Tibial artery (tissue), 4 donors: ENCODE measurements around the gene MSANTD1.

Source experiments
- DNase-seq, 2 donors: peaks; one replicate each; pipeline ENCODE4 v3.0.0-alpha.2; 2019
- H3K27ac ChIP-seq, 2 donors: fragments of 200-600 bp; sonication (generic) in 1 of 2; 1 replicate in 1 of 2; 2 replicates in 1 of 2; pipeline ENCODE4 v1.5.1; 2018 to 2019; ENCODE audit warnings: mild to moderate bottlenecking in 1 of 2
- H3K27me3 ChIP-seq, 2 donors: fragments of 200-600 bp; sonication (generic) in 1 of 2; one replicate each; pipeline versions ENCODE4 v1.5.1 to v1.6.0; 2016 to 2019
- H3K36me3 ChIP-seq, 3 donors: fragments of 200-600 bp; sonication (generic) in 2 of 3; one replicate each; pipeline ENCODE4 v1.5.1; 2016 to 2019; ENCODE audit warnings: mild to moderate bottlenecking in 2 of 3
- H3K4me1 ChIP-seq, 4 donors: fragments of 200-600 bp; sonication (generic) in 2 of 4; 1 replicate in 3 of 4; 2 replicates in 1 of 4; pipeline ENCODE4 v1.5.1; 2016 to 2019
- H3K4me3 ChIP-seq, 2 donors: fragments of 200-600 bp; sonication (generic) in 1 of 2; 1 replicate in 1 of 2; 2 replicates in 1 of 2; pipeline ENCODE4 v1.5.1; 2018 to 2019; ENCODE audit warnings: mild to moderate bottlenecking in 2 of 2
- H3K9me3 ChIP-seq, 3 donors: fragments of 200-600 bp; sonication (generic) in 1 of 3; one replicate each; pipeline ENCODE4 v1.5.1; 2016 to 2019
- intact Hi-C: fragments of 100-400 bp; cut with DNase I; formaldehyde crosslinking; loops from one replicate; pipeline ENCODE4 v1.15.0; 2023; ENCODE audit warnings: low total_unique reads
- TF ChIP-seq, protein P1 (sequence below), 2 experiments: fragments of 200-600 bp in 1 of 2; fragments of 450-650 bp in 1 of 2; IDR thresholded peaks; one replicate each; pipeline ENCODE4 v1.5.1; 2017 to 2019; ENCODE audit warnings: antibody characterized with exemption in 2 of 2, mild to moderate bottlenecking in 1 of 2, moderate library complexity in 1 of 2

MSANTD1 gene

DNA sequence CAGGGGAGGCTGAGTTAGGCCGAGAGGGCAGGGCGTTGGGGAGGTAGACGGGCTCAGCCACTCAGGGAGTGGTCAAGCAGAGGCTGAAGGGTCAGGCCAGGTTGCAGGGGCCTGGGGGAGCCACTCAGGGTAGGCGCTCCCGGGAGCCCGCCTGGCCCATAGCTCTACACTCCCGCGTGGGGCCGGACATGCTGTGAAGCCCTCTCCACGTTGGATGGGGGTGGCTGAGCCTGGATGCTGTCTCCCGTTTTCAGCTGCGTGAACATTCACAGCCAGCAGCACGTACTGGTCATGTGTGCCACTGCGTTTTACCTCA is 14.0 kb upstream of the MSANTD1 start:
- no peaks in the 10 kb centered on the region for H3K9me3 ChIP-seq
- DNase-seq, result no peak
- no peak overlapping the region for H3K27ac ChIP-seq
- no peaks in the 10 kb centered on the region for H3K4me1 ChIP-seq
- H3K36me3 ChIP-seq, result peaks cover 81 to 99% (median 98%) of the 10 kb centered on the region in 3 donors
- intact Hi-C loops, result no loop called here
- TF ChIP-seq, protein P1, sequence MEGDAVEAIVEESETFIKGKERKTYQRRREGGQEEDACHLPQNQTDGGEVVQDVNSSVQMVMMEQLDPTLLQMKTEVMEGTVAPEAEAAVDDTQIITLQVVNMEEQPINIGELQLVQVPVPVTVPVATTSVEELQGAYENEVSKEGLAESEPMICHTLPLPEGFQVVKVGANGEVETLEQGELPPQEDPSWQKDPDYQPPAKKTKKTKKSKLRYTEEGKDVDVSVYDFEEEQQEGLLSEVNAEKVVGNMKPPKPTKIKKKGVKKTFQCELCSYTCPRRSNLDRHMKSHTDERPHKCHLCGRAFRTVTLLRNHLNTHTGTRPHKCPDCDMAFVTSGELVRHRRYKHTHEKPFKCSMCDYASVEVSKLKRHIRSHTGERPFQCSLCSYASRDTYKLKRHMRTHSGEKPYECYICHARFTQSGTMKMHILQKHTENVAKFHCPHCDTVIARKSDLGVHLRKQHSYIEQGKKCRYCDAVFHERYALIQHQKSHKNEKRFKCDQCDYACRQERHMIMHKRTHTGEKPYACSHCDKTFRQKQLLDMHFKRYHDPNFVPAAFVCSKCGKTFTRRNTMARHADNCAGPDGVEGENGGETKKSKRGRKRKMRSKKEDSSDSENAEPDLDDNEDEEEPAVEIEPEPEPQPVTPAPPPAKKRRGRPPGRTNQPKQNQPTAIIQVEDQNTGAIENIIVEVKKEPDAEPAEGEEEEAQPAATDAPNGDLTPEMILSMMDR (IDR thresholded peaks at IDR 0.05), result no peak
- H3K4me3 ChIP-seq, result no peak overlapping the region
- H3K27me3 ChIP-seq, result no peaks in the 10 kb centered on the region

DNA sequence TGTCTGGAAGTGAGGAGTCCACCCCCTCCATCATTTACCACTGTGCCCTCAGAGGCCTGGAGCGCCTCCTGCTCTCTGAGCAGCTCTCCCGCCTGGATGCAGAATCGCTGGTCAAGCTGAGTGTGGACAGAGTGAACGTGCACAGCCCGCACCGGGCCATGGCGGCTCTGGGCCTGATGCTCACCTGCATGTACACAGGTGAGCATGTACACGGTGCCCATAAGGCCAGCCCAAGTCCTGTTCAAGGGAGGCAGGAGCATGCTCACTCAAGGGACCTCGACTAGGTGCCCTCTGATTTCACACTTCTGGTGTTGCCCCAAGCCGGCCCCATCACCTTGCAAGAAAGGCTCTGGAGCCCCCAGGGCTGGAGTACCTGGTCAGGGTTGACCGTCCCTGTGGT is 13.4 kb upstream of the MSANTD1 start:
- DNase-seq, result no peak
- intact Hi-C loops, result no loop called here
- no peaks in the 10 kb centered on the region for H3K4me1 ChIP-seq
- no peaks in the 10 kb centered on the region for H3K9me3 ChIP-seq
- TF ChIP-seq, protein P1 (IDR thresholded peaks at IDR 0.05), result no peak
- H3K27ac ChIP-seq, result no peak overlapping the region
- peaks cover 80 to 99% (median 98%) of the 10 kb centered on the region in 3 donors for H3K36me3 ChIP-seq
- no peak overlapping the region for H3K4me3 ChIP-seq
- no peaks in the 10 kb centered on the region for H3K27me3 ChIP-seq

DNA sequence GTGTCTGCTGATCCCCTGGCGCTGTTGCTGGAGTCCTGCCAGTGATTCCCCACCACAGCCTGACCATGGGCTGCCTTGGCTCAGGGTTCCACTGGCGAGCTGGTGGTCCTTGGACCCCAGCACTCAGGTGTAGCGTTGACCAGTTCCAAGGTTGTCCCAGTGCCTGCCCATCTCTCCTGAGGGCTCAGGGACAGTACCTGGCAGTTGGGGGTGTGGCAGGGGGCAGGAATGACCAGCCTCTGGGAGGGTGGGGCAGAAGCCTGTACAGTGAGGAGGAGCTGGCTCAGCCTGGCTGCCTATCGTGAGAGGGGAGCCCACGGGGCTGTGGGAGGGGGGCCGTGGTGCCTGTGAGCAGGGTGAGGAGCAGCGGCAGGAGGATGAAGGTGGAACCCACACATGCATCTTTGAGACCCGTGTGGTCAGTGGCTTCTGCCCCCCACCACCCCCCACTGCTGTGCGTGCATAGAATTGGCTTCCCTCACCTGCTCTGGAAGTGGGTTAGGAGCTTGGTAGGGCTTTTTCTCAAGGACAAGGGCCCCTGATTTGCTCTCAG is 12.6 kb upstream of the MSANTD1 start:
- Histone ChIP-seq H3K27ac (no peak overlapping the region), H3K27me3 (no peaks in the 10 kb centered on the region), H3K9me3 (no peaks in the 10 kb centered on the region), H3K4me3 (no peak overlapping the region), H3K4me1 (no peaks in the 10 kb centered on the region), H3K36me3 (peaks cover 72 to 99% (median 92%) of the 10 kb centered on the region in 3 donors)
- TF ChIP-seq, protein P1 (IDR thresholded peaks at IDR 0.05), result no peak
- no peak for DNase-seq
- intact Hi-C loops, result no loop called here

DNA sequence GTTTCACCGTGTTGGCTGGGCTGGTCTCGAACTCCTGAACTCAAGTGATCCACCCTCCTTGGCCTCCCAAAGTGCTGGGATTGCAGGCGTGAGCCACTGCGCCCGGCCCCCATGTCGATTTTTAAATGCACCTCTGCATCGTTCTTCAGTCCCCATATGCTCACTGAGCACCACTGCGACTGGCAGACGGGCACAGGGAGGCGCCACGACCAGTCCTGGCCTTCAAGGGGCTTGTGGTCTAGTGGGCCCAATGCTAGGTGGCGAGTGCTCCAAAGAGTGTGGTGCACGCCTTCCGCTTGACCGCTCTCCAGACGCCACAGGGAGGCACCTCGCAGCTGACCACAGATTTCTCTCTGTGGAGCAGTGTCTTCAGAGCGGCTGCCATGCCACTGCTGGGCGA is 11.7 kb upstream of the MSANTD1 start:
- no peak for DNase-seq
- TF ChIP-seq, protein P1 (IDR thresholded peaks at IDR 0.05), result no peak
- intact Hi-C loops, result no loop called here
- Histone ChIP-seq H3K27me3 (no peaks in the 10 kb centered on the region), H3K4me1 (no peaks in the 10 kb centered on the region), H3K4me3 (no peak overlapping the region), H3K9me3 (no peaks in the 10 kb centered on the region), H3K27ac (no peak overlapping the region), H3K36me3 (peaks cover 63 to 97% (median 83%) of the 10 kb centered on the region in 3 donors)

DNA sequence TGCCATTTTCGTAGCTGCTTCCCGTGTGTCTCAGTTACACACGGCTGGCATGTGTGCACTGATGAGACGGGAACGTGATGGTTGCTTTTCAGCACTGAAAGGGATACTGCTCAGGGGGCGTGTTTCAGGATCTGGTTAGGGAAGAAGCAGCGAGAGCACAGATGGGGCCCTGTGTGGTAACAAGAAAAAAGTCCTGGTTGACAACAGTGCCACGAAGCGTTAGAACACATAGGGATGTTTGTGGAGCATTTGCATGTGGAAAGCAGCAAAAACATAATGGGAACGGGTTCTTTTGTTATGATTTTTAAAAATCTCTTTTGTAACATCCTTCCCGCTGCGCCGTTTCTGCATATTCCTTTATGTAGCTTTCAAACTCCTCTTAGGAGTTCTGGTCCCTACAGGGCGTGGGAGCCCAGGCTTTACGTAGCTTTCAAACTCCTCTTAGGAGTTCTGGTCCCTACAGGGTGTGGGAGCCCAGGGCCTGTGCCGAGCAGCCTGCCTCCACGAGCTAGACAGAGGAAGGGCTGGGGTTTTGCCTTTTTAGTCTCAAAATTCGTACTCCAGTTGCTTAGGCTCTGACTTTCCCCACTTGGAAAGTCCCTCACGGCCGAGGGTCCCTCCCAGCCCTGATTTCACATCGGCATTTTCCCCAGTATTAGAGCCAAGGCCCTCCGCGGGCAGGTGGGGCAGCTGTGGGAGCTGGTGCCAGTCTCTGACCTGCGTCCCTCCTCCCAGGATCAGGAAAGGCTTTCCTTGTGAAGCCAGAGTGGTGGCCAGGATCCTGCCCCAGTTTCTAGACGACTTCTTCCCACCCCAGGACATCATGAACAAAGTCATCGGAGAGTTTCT is 11.0 kb upstream of the MSANTD1 start:
- H3K27ac ChIP-seq, result no peak overlapping the region
- H3K36me3 ChIP-seq, result peaks cover 56 to 94% (median 77%) of the 10 kb centered on the region in 3 donors
- H3K9me3 ChIP-seq, result no peaks in the 10 kb centered on the region
- H3K4me1 ChIP-seq, result no peaks in the 10 kb centered on the region
- TF ChIP-seq, protein P1 (IDR thresholded peaks at IDR 0.05), result no peak
- no peaks in the 10 kb centered on the region for H3K27me3 ChIP-seq
- no peak overlapping the region for H3K4me3 ChIP-seq
- DNase-seq, result no peak
- intact Hi-C loops, result no loop called here
